HEK293 (cell line): ENCODE data around the gene WASF2.

ENCODE experiments used
- CTCF ChIA-PET: fragments of 350-600 bp; formaldehyde crosslinking; extraction: SDS; loops from one replicate; lab custom pipeline; 2021; ENCODE audit warnings: antibody characterized with exemption; lab: Yijun Ruan, JAX
- POLR2A ChIA-PET: fragments of 300-600 bp; formaldehyde crosslinking; extraction: SDS; loops from one replicate; lab custom pipeline; 2020; ENCODE audit warnings: antibody characterized with exemption, inconsistent platforms; lab: Yijun Ruan, JAX
- H3K27ac ChIP-seq: fragments of 200-500 bp; sonication (Bioruptor generic); 2 replicates; pipeline ENCODE4 v1.5.1; 2014; ENCODE audit warnings: low read depth, low read length, control low read depth, inconsistent platforms; ENCODE audit errors: extremely low read depth
- H3K36me3 ChIP-seq, 2 experiments: fragments of 200-500 bp in 1 of 2; sonication (Bioruptor generic) in 1 of 2; 1 replicate in 1 of 2; 2 replicates in 1 of 2; pipeline ENCODE4 v1.5.1; 2014 to 2017; ENCODE audit warnings: inconsistent platforms in 2 of 2, low read length in 2 of 2; ENCODE audit not compliant: control insufficient read depth in 2 of 2, insufficient read depth in 1 of 2
- H3K4me1 ChIP-seq: fragments of 200-500 bp; sonication (Bioruptor generic); 2 replicates; pipeline ENCODE4 v1.5.1; 2014; ENCODE audit warnings: mild to moderate bottlenecking, low read length, inconsistent platforms; ENCODE audit not compliant: control insufficient read depth, insufficient read depth
- H3K4me3 ChIP-seq: 2 replicates; pipeline ENCODE4 v1.5.1; 2011; ENCODE audit warnings: low read depth, mild to moderate bottlenecking, control low read depth, low read length, moderate library complexity
- H3K9me3 ChIP-seq: fragments of 200-500 bp; sonication (Bioruptor generic); 2 replicates; pipeline ENCODE4 v1.5.1; 2014; ENCODE audit warnings: low read depth, low read length, inconsistent platforms; ENCODE audit not compliant: control insufficient read depth, insufficient read depth
- BCL11A ChIP-seq: fragments of 450-650 bp; formaldehyde crosslinking; IDR thresholded peaks from 2 replicates; pipeline ENCODE4 v1.5.1; 2016; ENCODE audit warnings: low read depth, missing biosample characterization, missing genetic modification characterization
- GLIS1 ChIP-seq: fragments of 450-650 bp; formaldehyde crosslinking; IDR thresholded peaks from 2 replicates; pipeline ENCODE4 v1.5.1; 2016; ENCODE audit warnings: missing biosample characterization, missing genetic modification characterization
- HOXA7 ChIP-seq: sonication (generic); formaldehyde crosslinking; IDR thresholded peaks from 2 replicates; pipeline ENCODE4 v1.8.1; 2022; ENCODE audit warnings: missing genetic modification reagents, borderline replicate concordance
- KLF10 ChIP-seq: fragments of 450-650 bp; IDR thresholded peaks from 2 replicates; pipeline ENCODE4 v1.5.1; 2018; ENCODE audit warnings: missing biosample characterization, mild to moderate bottlenecking, missing genetic modification characterization
- KLF8 ChIP-seq: fragments of 450-650 bp; formaldehyde crosslinking; IDR thresholded peaks from 2 replicates; pipeline ENCODE4 v1.5.1; 2016; ENCODE audit warnings: missing biosample characterization, missing genetic modification characterization
- PATZ1 ChIP-seq: fragments of 450-650 bp; formaldehyde crosslinking; IDR thresholded peaks from 2 replicates; pipeline ENCODE4 v1.5.1; 2016; ENCODE audit warnings: missing biosample characterization, missing genetic modification characterization
- PRDM10 ChIP-seq: fragments of 450-650 bp; formaldehyde crosslinking; IDR thresholded peaks from 2 replicates; pipeline ENCODE4 v1.5.1; 2016; ENCODE audit warnings: missing biosample characterization, missing genetic modification characterization
- REPIN1 ChIP-seq: fragments of 450-650 bp; formaldehyde crosslinking; IDR thresholded peaks from 2 replicates; pipeline ENCODE4 v1.5.1; 2017; ENCODE audit warnings: missing biosample characterization, missing genetic modification characterization, low read depth
- SP2 ChIP-seq: fragments of 450-650 bp; formaldehyde crosslinking; IDR thresholded peaks from 2 replicates; pipeline ENCODE4 v1.5.1; 2016; ENCODE audit warnings: missing biosample characterization, missing genetic modification characterization
- WT1 ChIP-seq: fragments of 450-650 bp; formaldehyde crosslinking; IDR thresholded peaks from 2 replicates; pipeline ENCODE4 v1.5.1; 2016; ENCODE audit warnings: missing biosample characterization, missing genetic modification characterization
- ZBTB10 ChIP-seq: fragments of 450-650 bp; formaldehyde crosslinking; IDR thresholded peaks from 2 replicates; pipeline ENCODE4 v1.5.1; 2016; ENCODE audit warnings: missing biosample characterization, missing genetic modification characterization
- ZBTB48 ChIP-seq: fragments of 450-650 bp; formaldehyde crosslinking; IDR thresholded peaks from 2 replicates; pipeline ENCODE4 v1.5.1; 2016; ENCODE audit warnings: missing biosample characterization, missing genetic modification characterization
- ZEB2 ChIP-seq: fragments of 450-650 bp; formaldehyde crosslinking; IDR thresholded peaks from 2 replicates; pipeline ENCODE4 v1.5.1; 2016; ENCODE audit warnings: missing biosample characterization, missing genetic modification characterization
- ZFP37 ChIP-seq: fragments of 450-650 bp; formaldehyde crosslinking; IDR thresholded peaks from 2 replicates; pipeline ENCODE4 v1.5.1; 2016; ENCODE audit warnings: missing biosample characterization, missing genetic modification characterization
- ZIC2 ChIP-seq: fragments of 450-650 bp; formaldehyde crosslinking; IDR thresholded peaks from 2 replicates; pipeline ENCODE4 v1.5.1; 2016; ENCODE audit warnings: missing biosample characterization, missing genetic modification characterization
- ZNF175 ChIP-seq: fragments of 450-650 bp; formaldehyde crosslinking; IDR thresholded peaks from 2 replicates; pipeline ENCODE4 v1.5.1; 2016; ENCODE audit warnings: missing biosample characterization, missing genetic modification characterization
- ZNF239 ChIP-seq: fragments of 450-650 bp; formaldehyde crosslinking; IDR thresholded peaks from 2 replicates; pipeline ENCODE4 v1.5.1; 2016; ENCODE audit warnings: missing biosample characterization, missing genetic modification characterization
- ZNF274 ChIP-seq, 2 experiments: fragments of 200-500 bp in 1 of 2; fragments of 450-650 bp in 1 of 2; sonication (Bioruptor generic) in 1 of 2; formaldehyde crosslinking in 1 of 2; IDR thresholded peaks; 2 replicates each; pipeline versions ENCODE4 v1.5.1 to v1.6.1; 2014 to 2016; ENCODE audit warnings: borderline replicate concordance in 1 of 2, inconsistent platforms in 1 of 2, low read length in 1 of 2, missing biosample characterization in 1 of 2, missing genetic modification characterization in 1 of 2
- ZNF311 ChIP-seq: fragments of 450-650 bp; formaldehyde crosslinking; IDR thresholded peaks from 2 replicates; pipeline ENCODE4 v1.5.1; 2017; ENCODE audit warnings: missing biosample characterization, missing genetic modification characterization, borderline replicate concordance
- ZNF394 ChIP-seq: fragments of 450-650 bp; formaldehyde crosslinking; IDR thresholded peaks from 2 replicates; pipeline ENCODE4 v1.5.1; 2016; ENCODE audit warnings: missing biosample characterization, missing genetic modification characterization, mild to moderate bottlenecking, moderate library complexity, borderline replicate concordance
- ZNF423 ChIP-seq: fragments of 450-650 bp; formaldehyde crosslinking; IDR thresholded peaks from 2 replicates; pipeline ENCODE4 v1.5.1; 2016; ENCODE audit warnings: missing biosample characterization, missing genetic modification characterization
- ZNF48 ChIP-seq: fragments of 450-650 bp; formaldehyde crosslinking; IDR thresholded peaks from 2 replicates; pipeline ENCODE4 v1.5.1; 2016; ENCODE audit warnings: missing biosample characterization, missing genetic modification characterization
- ZNF555 ChIP-seq: fragments of 450-650 bp; formaldehyde crosslinking; conservative IDR thresholded peaks from 2 replicates; pipeline ENCODE4 v1.5.1; 2017; ENCODE audit warnings: missing biosample characterization, mild to moderate bottlenecking, missing genetic modification characterization, inconsistent platforms
- ZNF560 ChIP-seq: fragments of 450-650 bp; formaldehyde crosslinking; IDR thresholded peaks from 2 replicates; pipeline ENCODE4 v1.5.1; 2017; ENCODE audit warnings: missing biosample characterization, missing genetic modification characterization, borderline replicate concordance
- ZNF621 ChIP-seq: fragments of 450-650 bp; formaldehyde crosslinking; IDR thresholded peaks from 2 replicates; pipeline ENCODE4 v1.5.1; 2017; ENCODE audit warnings: missing biosample characterization, missing genetic modification characterization
- ZNF626 ChIP-seq: fragments of 450-650 bp; sonication (Bioruptor Pico); formaldehyde crosslinking; IDR thresholded peaks from 2 replicates; pipeline ENCODE4 v1.5.1; 2018; ENCODE audit warnings: missing biosample characterization, missing genetic modification characterization, inconsistent platforms
- ZNF660 ChIP-seq: fragments of 450-650 bp; IDR thresholded peaks from 2 replicates; pipeline ENCODE4 v1.5.1; 2018; ENCODE audit warnings: missing biosample characterization, mild to moderate bottlenecking, missing genetic modification characterization
- ZNF707 ChIP-seq: fragments of 450-650 bp; formaldehyde crosslinking; IDR thresholded peaks from 2 replicates; pipeline ENCODE4 v1.5.1; 2016; ENCODE audit warnings: missing biosample characterization, missing genetic modification characterization

Gene WASF2

GRCh38 chr1:27527223-27527889, 37.4 kb upstream of the WASF2 start (continued):
- TF ChIP-seq ZNF175 (tag by site-specific recombination) (no peak), ZNF621 (tag by site-specific recombination) (0 out of 2 replicates have a peak, but pooled peaks have one; percentile 62), ZNF423 (no peak), KLF8 (tag by site-specific recombination) (peak; percentile 18; the same call in 1 of the 2 replicates), SP2 (peak; percentile 22), ZEB2 (0 out of 2 replicates have a peak, but pooled peaks have one; percentile 32), PATZ1 (tag by site-specific recombination) (peak; percentile 94), ZBTB48 (peak; percentile 50; the same call in 1 of the 2 replicates), GLIS1 (peak; percentile 72), ZNF239 (tag by site-specific recombination) (no peak), KLF10 (tag by site-specific recombination) (no peak), ZBTB10 (peak; percentile 36; the same call in 1 of the 2 replicates), ZNF626 (tag by site-specific recombination) (no peak), REPIN1 (tag by site-specific recombination) (no peak), BCL11A (peak; percentile 45; the same call in 1 of the 2 replicates), ZNF394 (peak; percentile 42; the same call in 1 of the 2 replicates), WT1 (tag by site-specific recombination) (0 out of 2 replicates have a peak, but pooled peaks have one; percentile 17), ZIC2 (tag by site-specific recombination) (peak; percentile 98), ZNF660 (tag by site-specific recombination) (no peak), ZFP37 (tag by site-specific recombination) (no peak)
- TF ChIP-seq, all 188 proteins: peak for 22

GRCh38 chr1:27526569-27527222, 36.7 kb upstream of the WASF2 start:
- peaks cover 11% of the 10 kb centered on the region for H3K4me1 ChIP-seq
- H3K4me3 ChIP-seq, result no peak overlapping the region
- TF ChIP-seq ZNF560 (tag by site-specific recombination), result no peak
- TF ChIP-seq HOXA7 (CRISPR knock-in tag), result no peak
- TF ChIP-seq ZNF555 (tag by site-specific recombination), result no peak
- TF ChIP-seq ZNF274 (IDR thresholded peaks at IDR 0.05; ENCODE audit: low read length), result no peak
- no peak for TF ChIP-seq ZNF274 (tag by site-specific recombination; IDR thresholded peaks at IDR 0.05; ENCODE audit: borderline replicate concordance)
- peak; percentile 53; the same call in 1 of the 2 replicates for TF ChIP-seq PRDM10 (tag by site-specific recombination)
- TF ChIP-seq ZNF707 (tag by site-specific recombination), result no peak
- 0 out of 2 replicates have a peak, but pooled peaks have one; percentile 31 for TF ChIP-seq ZNF311 (tag by site-specific recombination)
- TF ChIP-seq ZNF48 (tag by site-specific recombination), result no peak

More at GRCh38 chr1:27526569-27527222, 36.7 kb upstream of the WASF2 start:
- POLR2A ChIA-PET, result interaction anchor here (0.5 to 1.5 kb wide), 3 partner anchors 36 to 160 kb away, joined by 3 read pairs; partner anchors contain the start of genes MAP3K6 and WASF2
- CTCF ChIA-PET, result interaction anchor here (0.6 to 2.3 kb wide), 5 partner anchors 30 to 775 kb away, joined by 3 to 13 read pairs (median 3); no protein-coding TSS in a partner anchor
- Histone ChIP-seq H3K9me3 (no peaks in the 10 kb centered on the region), H3K36me3 (no peaks in the 10 kb centered on the region), H3K27ac (no peak overlapping the region; the same call in 1 of the 2 replicates)
